SK-N-MC (cell line): ENCODE measurements around the gene ANTXR1.

Source experiments
- DNase-seq: peaks from one replicate; pipeline ENCODE4 v3.0.0-alpha.2; 2011; ENCODE audit warnings: low read depth, low spot score
- H3K27ac ChIP-seq: fragments of 200-600 bp; sonication (generic); 2 replicates; pipeline ENCODE4 v1.5.1; 2016; ENCODE audit warnings: mixed run types
- H3K36me3 ChIP-seq: fragments of 200-600 bp; sonication (generic); 2 replicates; pipeline ENCODE4 v1.6.1; 2017; ENCODE audit warnings: antibody characterized with exemption, low read length, mixed read lengths; ENCODE audit not compliant: insufficient read depth
- H3K4me3 ChIP-seq: fragments of 200-600 bp; sonication (generic); 2 replicates; pipeline ENCODE4 v1.5.1; 2016
- H3K9ac ChIP-seq: fragments of 200-600 bp; sonication (generic); 2 replicates; pipeline ENCODE4 v1.8.0; 2017; ENCODE audit warnings: mixed run types, mixed read lengths; ENCODE audit not compliant: insufficient read length
- H3K9me3 ChIP-seq: fragments of 200-600 bp; sonication (generic); 2 replicates; pipeline ENCODE4 v1.6.1; 2017; ENCODE audit warnings: low read depth, mild to moderate bottlenecking, antibody characterized with exemption, low read length, moderate library complexity, mixed read lengths
- EZH2 ChIP-seq: fragments of 200-600 bp; sonication (generic); IDR thresholded peaks from one replicate; pipeline ENCODE4 v1.6.1; 2017; ENCODE audit warnings: antibody characterized with exemption
- FOXP2 ChIP-seq: optimal IDR thresholded peaks from 2 replicates; pipeline ENCODE3; 2011; ENCODE audit warnings: mild to moderate bottlenecking, moderate library complexity; ENCODE audit not compliant: insufficient read depth; ENCODE audit errors: extremely low read length, control extremely low read depth
- POLR2AphosphoS5 ChIP-seq: IDR thresholded peaks from 2 replicates; pipeline ENCODE4 v1.6.1; 2012; ENCODE audit warnings: mild to moderate bottlenecking, low read depth, low read length, borderline replicate concordance

The ANTXR1 gene

DNA sequence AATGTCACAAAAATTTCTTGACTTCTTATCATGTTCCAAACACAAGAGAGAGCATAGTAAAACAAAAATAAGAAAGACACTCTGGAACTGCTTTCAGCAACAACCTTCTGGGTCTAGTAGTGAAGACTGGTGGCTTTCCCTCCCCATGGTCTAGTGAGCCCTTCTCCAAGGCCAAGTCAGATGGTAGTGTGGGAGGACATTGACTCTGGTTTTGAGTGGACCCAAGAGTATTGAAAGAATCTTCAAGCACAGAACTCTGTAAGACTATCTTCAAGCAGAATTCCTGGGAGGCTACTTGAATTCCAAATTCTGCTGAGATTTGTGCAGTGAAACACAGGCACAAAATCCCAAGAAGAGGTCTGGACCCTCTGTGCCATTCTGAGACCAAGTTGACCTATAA is 21.1 kb downstream of the ANTXR1 start:
- DNase-seq: no peak
- TF ChIP-seq FOXP2: no peak
- no peak for TF ChIP-seq POLR2AphosphoS5
- TF ChIP-seq EZH2: no peak
- no peak overlapping the region for H3K27ac ChIP-seq
- no peak overlapping the region for H3K9ac ChIP-seq
- no peaks in the 10 kb centered on the region for H3K9me3 ChIP-seq
- no peaks in the 10 kb centered on the region for H3K36me3 ChIP-seq
- no peak overlapping the region for H3K4me3 ChIP-seq

DNA sequence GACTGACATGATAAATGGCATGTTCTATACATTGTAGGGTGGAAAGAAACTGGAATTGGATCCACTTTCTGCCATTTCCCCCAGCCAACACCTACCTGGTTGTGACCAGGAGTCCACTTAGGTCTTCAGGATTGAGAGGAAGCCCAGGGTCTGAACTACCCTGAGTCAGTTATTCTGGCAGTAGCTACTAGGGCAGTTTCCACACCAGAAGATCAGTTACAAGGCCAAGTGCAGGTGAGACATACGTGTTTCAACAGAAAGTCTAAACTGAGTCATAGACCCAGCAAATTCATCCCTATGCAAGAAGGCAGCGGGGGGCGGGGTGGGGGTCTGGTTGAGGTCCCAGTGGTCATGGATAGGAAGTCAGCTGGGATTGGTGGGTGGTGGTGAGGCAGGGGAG is 21.9 kb downstream of the ANTXR1 start:
- TF ChIP-seq FOXP2 (no peak), EZH2 (no peak), POLR2AphosphoS5 (no peak)
- no peak overlapping the region for H3K27ac ChIP-seq
- no peak for DNase-seq

GRCh38 chr2:69036926-69037325 is 23.9 kb downstream of the ANTXR1 start:
- TF ChIP-seq POLR2AphosphoS5: no peak
- no peak for TF ChIP-seq FOXP2
- TF ChIP-seq EZH2: no peak
- peaks cover 11% of the 10 kb centered on the region for H3K36me3 ChIP-seq
- no peaks in the 10 kb centered on the region for H3K9me3 ChIP-seq
- H3K4me3 ChIP-seq: no peak overlapping the region
- H3K9ac ChIP-seq: no peak overlapping the region
- H3K27ac ChIP-seq: no peak overlapping the region
- DNase-seq: no peak

More for the DNA sequence above, 21.9 kb downstream of the ANTXR1 start:
- Histone ChIP-seq H3K36me3 (no peaks in the 10 kb centered on the region; the same call in 1 of the 2 replicates), H3K9ac (no peak overlapping the region), H3K9me3 (no peaks in the 10 kb centered on the region), H3K4me3 (no peak overlapping the region)

GRCh38 chr2:69041214-69041613 is 28.2 kb downstream of the ANTXR1 start:
- Histone ChIP-seq H3K27ac (no peak overlapping the region), H3K4me3 (no peak overlapping the region), H3K36me3 (peaks cover 42% of the 10 kb centered on the region), H3K9me3 (no peaks in the 10 kb centered on the region), H3K9ac (no peak overlapping the region)
- no peak for DNase-seq
- TF ChIP-seq EZH2 (no peak), POLR2AphosphoS5 (no peak), FOXP2 (no peak)

GRCh38 chr2:69043736-69044400 is 30.9 kb downstream of the ANTXR1 start:
- no peaks in the 10 kb centered on the region for H3K9me3 ChIP-seq
- H3K36me3 ChIP-seq: peaks cover 45% of the 10 kb centered on the region
- no peak overlapping the region for H3K4me3 ChIP-seq
- no peak for DNase-seq
- no peak overlapping the region for H3K9ac ChIP-seq
- no peak for TF ChIP-seq EZH2
- no peak for TF ChIP-seq POLR2AphosphoS5
- TF ChIP-seq FOXP2: no peak
- H3K27ac ChIP-seq: no peak overlapping the region

DNA sequence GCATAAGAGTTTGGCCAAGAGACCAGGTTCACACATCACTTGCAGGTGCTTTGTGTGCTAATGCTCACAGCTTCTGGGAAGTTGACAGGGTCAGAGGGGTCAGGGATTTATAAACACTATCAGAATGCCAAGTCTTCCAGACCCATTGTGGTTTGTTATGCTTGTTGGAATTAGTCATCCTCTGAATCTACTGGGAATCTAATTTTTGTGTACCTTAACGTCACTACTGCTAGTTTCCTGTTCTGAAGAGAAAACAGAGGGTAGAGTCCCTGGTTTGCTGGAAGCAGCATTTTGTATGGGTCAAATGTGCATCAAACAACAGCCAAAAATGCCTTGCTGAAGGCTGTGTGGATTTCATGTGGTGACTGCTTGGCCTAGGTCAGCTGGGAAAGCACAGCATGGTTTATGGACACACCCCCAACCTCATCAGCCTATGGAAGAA is 33.3 kb downstream of the ANTXR1 start:
- H3K36me3 ChIP-seq: peaks cover 41% of the 10 kb centered on the region; the same call in 1 of the 2 replicates
- DNase-seq: no peak
- no peak overlapping the region for H3K27ac ChIP-seq

GRCh38 chr2:69047625-69048145 is 34.7 kb downstream of the ANTXR1 start:
- DNase-seq: no peak
- Histone ChIP-seq H3K4me3 (no peak overlapping the region), H3K36me3 (peaks cover 29% of the 10 kb centered on the region; the same call in 1 of the 2 replicates), H3K27ac (no peak overlapping the region), H3K9ac (no peak overlapping the region), H3K9me3 (no peaks in the 10 kb centered on the region)
- TF ChIP-seq FOXP2 (no peak), POLR2AphosphoS5 (no peak), EZH2 (no peak)

More for the DNA sequence above, 33.3 kb downstream of the ANTXR1 start:
- Histone ChIP-seq H3K9ac (no peak overlapping the region), H3K4me3 (no peak overlapping the region), H3K9me3 (no peaks in the 10 kb centered on the region)
- TF ChIP-seq FOXP2: no peak
- TF ChIP-seq POLR2AphosphoS5: no peak
- TF ChIP-seq EZH2: no peak

GRCh38 chr2:69050802-69051201 is 37.8 kb downstream of the ANTXR1 start:
- peaks cover 7% of the 10 kb centered on the region; the same call in 1 of the 2 replicates for H3K36me3 ChIP-seq
- H3K9ac ChIP-seq: no peak overlapping the region
- H3K9me3 ChIP-seq: no peaks in the 10 kb centered on the region
- H3K4me3 ChIP-seq: no peak overlapping the region
- DNase-seq: no peak
- no peak for TF ChIP-seq EZH2
- no peak for TF ChIP-seq FOXP2
- TF ChIP-seq POLR2AphosphoS5: no peak
- no peak overlapping the region for H3K27ac ChIP-seq

DNA sequence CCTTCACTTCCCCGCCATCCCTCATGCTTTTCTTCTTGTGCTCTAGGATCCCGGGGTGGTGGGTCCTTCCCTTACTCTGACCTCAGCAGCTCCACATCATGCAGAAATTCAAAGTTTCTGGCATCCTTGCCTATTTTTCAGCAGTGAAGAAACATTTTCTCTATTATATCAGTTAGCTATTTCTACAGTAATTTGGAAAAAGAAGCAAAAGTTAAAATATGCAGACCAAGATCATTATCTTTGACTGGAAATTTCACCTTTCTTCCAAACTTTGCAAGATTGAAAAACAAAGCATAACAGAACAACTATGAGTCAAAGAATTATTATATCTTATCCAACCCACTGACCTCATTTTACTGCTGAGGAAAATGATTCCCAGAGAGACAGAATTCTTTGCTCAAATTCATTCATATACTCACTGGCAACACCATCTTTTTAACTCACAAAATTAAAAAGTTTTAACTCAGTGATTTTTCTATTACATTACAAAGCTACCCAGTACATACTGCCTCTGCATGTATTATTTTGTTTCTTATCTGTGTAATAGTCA is 40.5 kb downstream of the ANTXR1 start:
- no peak overlapping the region for H3K9ac ChIP-seq
- H3K27ac ChIP-seq: no peak overlapping the region

More for the DNA sequence above, 40.5 kb downstream of the ANTXR1 start:
- no peak for DNase-seq
- H3K36me3 ChIP-seq: peaks cover 16% of the 10 kb centered on the region
- TF ChIP-seq EZH2 (no peak), POLR2AphosphoS5 (no peak), FOXP2 (no peak)
- no peaks in the 10 kb centered on the region for H3K9me3 ChIP-seq
- no peak overlapping the region for H3K4me3 ChIP-seq
